Gastrocnemius medialis (tissue), 4 donors: Measurements from ENCODE around the gene PLCH1.

Experiments
- CTCF ChIP-seq, 5 experiments: fragments of 450-650 bp in 3 of 5; fragments of 200-600 bp in 2 of 5; sonication (generic) in 2 of 5; IDR thresholded peaks in 4 of 5; conservative IDR thresholded peaks in 1 of 5; 1 replicate in 4 of 5; 2 replicates in 1 of 5; pipeline ENCODE4 v1.5.1; 2016 to 2019; ENCODE audit warnings: antibody characterized with exemption in 5 of 5, mild to moderate bottlenecking in 3 of 5, moderate library complexity in 3 of 5
- POLR2A ChIP-seq, 2 donors: fragments of 450-650 bp; IDR thresholded peaks; one replicate each; pipeline ENCODE4 v1.6.1; 2017; ENCODE audit warnings: antibody characterized with exemption in 2 of 2, mild to moderate bottlenecking in 2 of 2, moderate library complexity in 2 of 2

GRCh38 chr3:155712008-155712407, 32.9 kb downstream of the PLCH1 start:
- no peak for TF ChIP-seq CTCF (IDR thresholded peaks at IDR 0.05 in 4 of 5, conservative IDR thresholded peaks at IDR 0.05 in 1 of 5)
- no peak for TF ChIP-seq POLR2A (IDR thresholded peaks at IDR 0.05)
